NCI-H2227 (cell line): Measurements from ENCODE around the gene SPI1.

ENCODE experiments used
- DNase-seq: peaks from one replicate; lab custom pipeline; 2025; ENCODE audit not compliant: unreplicated experiment; lab: John Stamatoyannopoulos, UW

The SPI1 gene

GRCh38 chr11:47360341-47360740 lies 18.0 kb downstream of the SPI1 start:
- DNase-seq, result no peak

GRCh38 chr11:47359586-47359985 lies 18.8 kb downstream of the SPI1 start:
- DNase-seq, result no peak

GRCh38 chr11:47359162-47359561 lies 19.2 kb downstream of the SPI1 start:
- DNase-seq, result no peak

GRCh38 chr11:47358731-47359051 lies 19.7 kb downstream of the SPI1 start:
- no peak for DNase-seq

GRCh38 chr11:47357985-47358730 lies 20.2 kb downstream of the SPI1 start:
- DNase-seq, result no peak

GRCh38 chr11:47356998-47357329 lies 21.4 kb downstream of the SPI1 start:
- DNase-seq, result no peak

GRCh38 chr11:47356129-47356997 lies 22.0 kb downstream of the SPI1 start:
- DNase-seq, result no peak

GRCh38 chr11:47355283-47356128 lies 22.8 kb downstream of the SPI1 start:
- peak; percentile 95 for DNase-seq

- DNase-seq, result no peak
These were observed 23.4 kb downstream of the SPI1 start for GRCh38 chr11:47354913-47355282.

GRCh38 chr11:47353978-47354774 lies 24.2 kb downstream of the SPI1 start:
- DNase-seq, result no peak

- DNase-seq, result no peak
These were observed 25.8 kb downstream of the SPI1 start, which contains the start of gene MYBPC3 for GRCh38 chr11:47352556-47352955. Gene MYBPC3, minus strand, starts transcription at chr11:47352702. Its CDS starts 55 bp downstream, at chr11:47352647.

- DNase-seq, result no peak
These were observed 26.9 kb downstream of the SPI1 start for GRCh38 chr11:47351156-47352126.

- DNase-seq, result no peak
These were observed 28.0 kb downstream of the SPI1 start for GRCh38 chr11:47350315-47350714.

- DNase-seq, result no peak
These were observed 28.7 kb downstream of the SPI1 start for GRCh38 chr11:47349521-47350095.

GRCh38 chr11:47348859-47349258 lies 29.5 kb downstream of the SPI1 start:
- no peak for DNase-seq

- no peak for DNase-seq
These were observed 30.1 kb downstream of the SPI1 start for GRCh38 chr11:47348131-47348802.

- DNase-seq, result no peak
These were observed 31.2 kb downstream of the SPI1 start for GRCh38 chr11:47347137-47347536.

- no peak for DNase-seq
These were observed 32.3 kb downstream of the SPI1 start for GRCh38 chr11:47345890-47346563.
